AG10803 (cell line): ENCODE data around the gene MALSU1.

Source experiments
- DNase-seq: peaks from one replicate; pipeline ENCODE4 v3.0.0; 2010; ENCODE audit warnings: low read depth
- H3K4me3 ChIP-seq: 2 replicates; pipeline ENCODE4 v1.5.1; 2011; ENCODE audit warnings: mild to moderate bottlenecking, low read length, control low read depth
- CTCF ChIP-seq: conservative IDR thresholded peaks from 2 replicates; pipeline ENCODE4 v1.5.1; 2011; ENCODE audit warnings: mild to moderate bottlenecking, low read length, control low read depth, inconsistent platforms

Gene MALSU1

GRCh38 chr7:23335621-23336020 is 36.5 kb downstream of the MALSU1 start:
- no peak for TF ChIP-seq CTCF
- H3K4me3 ChIP-seq = no peak overlapping the region
- no peak for DNase-seq

GRCh38 chr7:23336086-23336485 is 36.9 kb downstream of the MALSU1 start:
- DNase-seq = no peak
- TF ChIP-seq CTCF = no peak
- H3K4me3 ChIP-seq = no peak overlapping the region

GRCh38 chr7:23336799-23337283 is 37.7 kb downstream of the MALSU1 start:
- DNase-seq = no peak
- no peak overlapping the region for H3K4me3 ChIP-seq
- TF ChIP-seq CTCF = no peak

- H3K4me3 ChIP-seq = no peak overlapping the region
- TF ChIP-seq CTCF = no peak
- DNase-seq = no peak
Observed at GRCh38 chr7:23337374-23337773, 38.2 kb downstream of the MALSU1 start.

- DNase-seq = no peak
- H3K4me3 ChIP-seq = no peak overlapping the region
- no peak for TF ChIP-seq CTCF
Observed at GRCh38 chr7:23338439-23338838, 39.3 kb downstream of the MALSU1 start.

GRCh38 chr7:23338863-23339262 is 39.7 kb downstream of the MALSU1 start:
- DNase-seq = no peak

More at GRCh38 chr7:23338863-23339262, 39.7 kb downstream of the MALSU1 start:
- no peak overlapping the region for H3K4me3 ChIP-seq
- no peak for TF ChIP-seq CTCF
